A204.1 (cell line): Measurements from ENCODE around the gene CDKL1.
"Not testable (repeated sequence)": the region's sequence is repeated elsewhere in the genome, so short reads cannot be mapped to it uniquely, and the experiment has no call there.

Source experiments
- FAIRE-seq: peaks from 2 replicates; lab custom pipeline; 2012; peaks lifted over from hg19 to GRCh38; lab: Jason Lieb, UNC

Gene CDKL1

DNA sequence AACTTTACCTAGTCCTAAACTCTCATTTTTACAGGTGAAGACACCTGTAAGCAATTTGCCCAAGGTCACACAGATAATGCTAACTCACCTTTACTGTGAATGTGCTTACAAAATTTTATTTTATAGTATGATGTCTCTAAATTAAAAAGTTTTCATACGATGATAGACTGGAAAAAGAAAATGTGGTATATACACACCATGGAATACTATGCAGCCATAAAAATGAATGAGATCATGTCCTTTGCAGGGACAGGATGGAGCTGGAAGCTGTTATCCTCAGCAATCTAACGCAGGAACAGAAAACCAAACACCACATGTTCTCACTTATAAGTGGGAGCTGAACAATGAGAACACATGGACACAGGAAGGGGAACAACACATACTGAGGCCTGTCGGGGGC is 40.4 kb downstream of the CDKL1 start:
- not testable (repeated sequence) for FAIRE-seq

DNA sequence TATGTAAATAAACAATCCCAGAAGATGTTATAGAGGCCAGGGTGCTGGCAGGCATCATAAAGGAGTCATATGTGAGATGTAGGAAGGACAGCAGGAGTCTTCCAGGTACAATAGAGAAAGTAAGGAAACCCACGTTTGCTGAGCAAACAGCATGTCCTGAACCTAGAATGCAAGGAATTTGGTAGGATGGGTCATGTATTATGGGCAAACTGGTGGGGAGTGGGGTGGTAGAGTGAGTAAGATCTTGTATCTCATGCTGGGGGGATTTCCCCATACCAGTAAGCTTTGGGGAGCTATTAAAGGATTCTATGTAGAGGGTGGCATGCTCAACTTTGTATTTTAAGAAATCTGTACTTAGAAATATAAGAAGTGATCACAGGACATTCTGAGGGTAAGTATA is 41.0 kb downstream of the CDKL1 start:
- FAIRE-seq: no peak

DNA sequence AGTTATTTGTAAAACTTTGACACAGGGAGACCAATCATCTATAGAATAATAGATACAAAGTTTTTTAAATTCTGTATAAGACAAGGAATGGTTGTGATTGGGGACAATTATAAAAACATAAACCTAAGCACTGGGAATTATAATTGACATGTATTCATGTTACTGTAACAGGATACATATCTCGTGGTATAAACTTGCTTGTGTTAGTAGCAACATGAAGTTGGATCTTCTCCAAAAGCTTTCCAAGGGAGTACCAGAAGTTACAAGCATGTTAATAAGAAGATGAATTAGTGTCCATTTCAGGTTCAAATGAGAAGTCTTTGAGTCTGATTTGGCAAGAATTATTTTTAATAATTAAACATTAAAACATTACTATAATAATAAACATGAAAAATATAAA is 42.2 kb downstream of the CDKL1 start:
- FAIRE-seq: no peak

DNA sequence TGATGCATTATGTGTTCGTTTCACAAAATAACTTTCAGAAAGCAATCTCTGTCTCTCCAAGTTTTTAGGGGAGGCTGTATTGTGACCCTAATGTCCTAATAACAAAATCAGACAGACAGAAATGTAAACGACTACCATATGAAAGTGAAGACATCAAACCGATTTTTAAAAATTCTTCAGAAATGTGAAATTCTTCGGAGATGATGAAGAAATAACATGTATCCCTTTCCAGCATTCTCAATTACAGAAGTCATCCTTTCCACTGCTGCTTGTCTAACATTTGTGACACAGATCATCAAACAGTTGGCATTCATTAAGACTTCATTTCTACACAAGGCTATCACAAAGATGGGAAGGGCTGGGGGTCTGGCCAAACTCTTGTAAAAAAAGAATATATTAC is 43.6 kb downstream of the CDKL1 start:
- no peak for FAIRE-seq

DNA sequence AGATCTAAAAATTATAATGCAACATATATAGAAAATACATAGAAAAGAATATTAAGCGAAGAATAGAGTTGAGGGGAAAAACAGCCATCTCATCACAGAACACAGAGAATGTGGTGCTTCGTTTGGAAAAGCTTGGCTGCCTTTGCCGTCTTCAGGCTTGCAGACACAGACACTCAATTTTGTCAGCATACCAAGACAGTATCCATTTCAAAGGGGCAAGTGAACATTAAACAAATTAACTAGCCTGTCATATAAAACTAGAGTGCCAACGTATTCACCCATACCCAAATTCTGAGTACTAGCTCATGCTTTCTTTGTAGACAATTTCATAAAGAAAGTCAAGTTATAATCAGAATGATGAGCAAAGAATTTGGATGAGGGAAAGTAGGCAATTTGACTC is 44.1 kb downstream of the CDKL1 start:
- no peak for FAIRE-seq

DNA sequence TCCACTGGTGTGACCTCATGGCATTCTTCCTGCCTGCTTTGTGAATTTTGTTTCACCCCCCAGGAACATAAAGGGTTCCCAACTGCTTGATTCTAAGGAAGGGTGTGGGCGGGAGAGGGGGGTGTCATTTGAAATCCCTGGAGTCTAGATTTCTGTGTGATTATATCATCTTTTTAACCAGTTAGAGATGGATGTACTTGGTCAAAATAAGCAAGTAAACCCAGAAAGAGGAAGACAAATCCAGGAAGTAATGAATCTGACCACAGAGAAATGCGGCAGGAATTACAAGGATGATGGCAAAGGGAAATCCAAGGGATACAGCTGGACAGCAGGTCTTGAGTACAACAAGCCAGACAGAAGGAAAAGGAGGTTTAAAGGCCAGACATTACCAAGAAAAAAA is 45.7 kb downstream of the CDKL1 start:
- no peak for FAIRE-seq

DNA sequence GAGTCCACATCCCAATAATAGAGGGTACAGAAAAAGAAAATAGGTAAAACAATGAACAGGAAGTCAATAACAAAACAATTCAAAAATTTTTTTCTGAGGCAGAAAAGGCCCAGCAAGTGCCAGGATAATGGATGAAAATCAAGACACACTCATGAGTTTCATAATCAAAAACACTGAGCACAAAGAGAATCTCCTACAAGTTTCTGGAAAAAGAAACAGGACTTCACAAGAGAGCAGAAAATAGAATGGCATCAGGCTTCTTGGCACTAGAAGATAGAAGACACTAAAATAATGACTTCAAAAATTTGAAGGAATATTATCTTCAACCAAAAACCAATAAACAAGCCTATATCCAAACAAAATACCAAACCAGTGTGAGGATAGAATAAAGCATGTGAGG is 47.7 kb downstream of the CDKL1 start:
- FAIRE-seq: no peak

DNA sequence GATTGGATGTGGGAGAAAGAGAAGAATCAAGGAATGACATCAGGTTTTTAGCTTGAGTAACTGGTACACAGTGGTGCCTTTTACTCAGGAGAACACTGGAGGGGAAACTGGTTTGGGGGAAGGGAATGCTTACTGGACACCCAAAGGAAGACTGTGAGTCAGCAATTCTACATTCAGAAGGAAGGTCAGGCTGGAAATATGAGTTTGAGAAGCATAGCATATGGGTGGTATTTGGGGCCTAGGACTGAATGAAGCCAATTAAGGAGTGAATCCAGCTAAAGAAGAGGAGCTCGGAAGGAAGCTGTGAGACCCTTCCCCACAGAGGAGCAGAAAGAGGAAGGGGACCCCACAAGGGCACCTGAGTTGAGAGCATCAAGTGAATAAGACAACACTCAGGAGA is 49.2 kb downstream of the CDKL1 start:
- no peak for FAIRE-seq

DNA sequence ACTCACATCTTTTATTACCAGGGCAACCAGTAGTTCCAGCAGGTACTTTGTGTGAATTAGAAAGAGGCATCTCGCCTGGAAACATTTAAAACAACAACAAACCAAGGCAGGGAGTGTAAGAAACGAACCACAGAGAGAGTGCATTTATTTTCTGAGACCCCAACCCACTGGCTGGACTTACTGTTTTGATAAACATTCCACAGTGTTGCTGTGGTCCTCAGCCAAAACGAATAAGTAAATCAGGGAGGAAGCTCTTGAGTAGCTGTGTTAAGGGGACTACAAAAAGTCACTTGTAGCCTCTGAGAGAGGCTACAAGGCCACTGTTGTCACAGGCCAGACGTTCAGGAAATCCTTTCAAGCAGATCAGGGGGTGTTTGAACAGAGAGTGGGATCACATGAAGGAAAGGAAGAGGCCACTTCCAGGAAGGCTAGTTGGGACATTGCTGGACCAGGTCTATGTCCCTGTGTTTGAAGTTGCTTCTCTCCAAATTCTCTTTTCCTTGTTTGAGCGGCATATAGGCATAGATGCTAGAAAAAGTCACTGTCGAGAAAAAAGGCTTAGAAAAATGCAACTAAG is 50.7 kb downstream of the CDKL1 start:
- no peak for FAIRE-seq

DNA sequence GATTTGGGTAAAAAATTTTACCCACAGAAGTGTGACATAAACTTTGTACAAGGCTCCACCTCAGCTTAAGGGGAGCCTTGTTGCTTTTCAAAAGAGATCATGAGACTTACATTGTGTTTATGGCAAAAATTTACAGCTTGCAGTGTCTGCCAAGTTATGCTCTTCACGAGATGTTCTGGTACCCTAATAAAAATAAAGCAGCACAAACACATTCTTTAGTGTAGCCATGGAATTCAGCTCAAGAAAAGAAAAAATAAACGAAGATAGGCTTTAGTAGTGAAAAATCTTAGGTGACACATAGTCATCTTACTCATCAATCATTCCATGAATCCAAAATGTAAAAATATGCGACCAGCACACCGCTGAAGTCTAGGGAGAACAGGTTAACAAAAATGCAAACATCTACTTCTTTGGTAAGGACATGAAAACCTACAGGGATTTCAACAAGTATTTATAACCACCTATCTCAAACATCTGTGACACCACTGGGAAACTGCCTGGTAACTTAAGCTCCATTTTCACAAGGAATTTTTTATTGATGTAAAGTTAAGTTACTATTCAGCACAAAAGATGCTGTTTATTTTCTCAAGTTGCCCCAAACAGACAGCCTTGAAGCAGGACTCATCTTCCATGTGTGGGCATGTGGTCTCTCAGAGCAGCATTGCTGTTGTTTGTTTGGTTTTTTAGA is 51.7 kb downstream of the CDKL1 start:
- FAIRE-seq: no peak

DNA sequence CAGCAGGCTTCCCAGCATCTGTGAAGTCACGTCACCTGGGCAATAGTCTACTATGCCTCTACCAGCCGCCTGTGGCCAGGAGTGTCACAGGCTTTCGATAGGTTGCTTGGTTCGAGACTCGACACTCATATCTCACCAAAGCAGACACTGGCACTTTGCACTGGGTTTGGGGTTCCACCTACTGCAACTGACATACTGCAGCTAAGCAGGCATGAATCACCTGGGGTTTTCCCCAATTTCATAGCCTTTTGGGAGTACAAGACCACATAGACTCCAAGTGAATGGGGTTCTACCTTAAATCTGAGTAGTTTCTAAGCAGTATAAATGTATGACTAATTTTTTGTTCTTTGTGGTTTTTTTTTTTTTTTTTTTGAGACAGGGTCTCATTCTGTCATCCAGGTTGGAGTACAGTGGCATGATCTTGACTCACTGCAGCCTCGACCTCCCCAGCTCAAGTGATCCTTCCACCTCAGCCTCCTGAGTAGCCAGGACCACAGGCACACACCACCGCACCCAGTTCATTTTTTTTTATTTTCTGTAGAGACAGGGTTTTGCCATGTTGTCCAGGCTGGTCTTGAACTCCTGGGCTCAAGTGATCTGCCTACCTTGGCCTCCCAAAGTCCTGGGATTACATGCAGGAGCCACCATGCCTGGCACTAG is 52.4 kb downstream of the CDKL1 start:
- no peak for FAIRE-seq

DNA sequence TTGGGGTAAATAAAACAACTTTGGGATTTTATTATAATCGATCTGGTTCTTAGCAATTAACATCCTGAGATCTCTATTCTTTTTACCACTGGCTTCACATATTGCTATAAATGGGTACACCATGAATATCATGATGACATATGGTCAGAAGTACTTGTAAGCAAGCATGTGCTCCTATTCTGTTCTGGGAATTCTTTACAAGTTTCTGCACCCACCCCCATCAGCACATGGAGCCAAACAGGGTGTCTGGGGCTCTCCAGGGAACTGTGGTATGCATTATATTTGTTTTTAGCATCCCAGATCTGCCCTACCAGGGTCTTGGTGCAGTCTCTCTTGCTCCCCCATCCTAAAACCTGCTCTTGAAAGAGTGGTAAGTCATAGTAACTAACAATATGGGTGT is 53.2 kb downstream of the CDKL1 start:
- no peak for FAIRE-seq

DNA sequence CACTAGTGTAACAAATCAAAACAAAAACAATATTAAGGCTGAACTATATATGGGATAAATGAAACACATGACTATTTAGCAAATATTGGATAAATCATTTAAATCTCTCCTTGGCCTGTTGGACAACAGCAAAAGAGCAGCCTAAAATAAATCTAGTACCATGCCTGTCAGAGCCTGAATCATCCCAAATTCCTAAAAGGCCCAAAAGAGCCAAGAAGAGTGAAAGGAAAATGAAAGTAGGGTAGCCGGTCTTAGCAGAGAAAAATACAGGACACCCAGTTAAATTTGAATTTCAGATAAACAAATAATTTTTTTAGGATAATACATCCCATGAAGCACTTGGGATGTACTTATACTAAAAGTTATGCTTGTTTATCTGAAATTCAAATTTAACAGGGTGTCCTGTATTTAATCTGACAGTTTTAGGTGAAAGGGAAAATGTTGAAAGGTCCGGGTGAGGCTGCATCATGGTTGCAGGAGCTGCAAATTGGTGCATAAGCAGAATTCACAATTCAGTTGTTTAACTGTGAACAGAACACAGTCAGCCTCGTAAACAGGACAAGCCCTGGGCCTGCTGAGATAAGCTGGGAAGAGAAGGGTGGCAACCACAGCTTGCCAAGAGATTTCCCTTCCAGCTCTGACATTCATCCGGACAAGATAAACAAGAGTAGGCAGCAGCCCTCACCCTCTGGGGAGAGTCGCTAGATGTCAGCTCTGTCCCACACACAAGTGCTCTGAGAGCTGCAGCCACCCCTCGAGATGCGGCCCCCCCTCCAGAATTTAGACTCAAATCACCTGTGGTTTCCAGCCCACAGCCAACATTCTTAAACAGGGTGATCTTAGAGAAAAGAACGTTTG is 54.2 kb downstream of the CDKL1 start:
- no peak for FAIRE-seq

DNA sequence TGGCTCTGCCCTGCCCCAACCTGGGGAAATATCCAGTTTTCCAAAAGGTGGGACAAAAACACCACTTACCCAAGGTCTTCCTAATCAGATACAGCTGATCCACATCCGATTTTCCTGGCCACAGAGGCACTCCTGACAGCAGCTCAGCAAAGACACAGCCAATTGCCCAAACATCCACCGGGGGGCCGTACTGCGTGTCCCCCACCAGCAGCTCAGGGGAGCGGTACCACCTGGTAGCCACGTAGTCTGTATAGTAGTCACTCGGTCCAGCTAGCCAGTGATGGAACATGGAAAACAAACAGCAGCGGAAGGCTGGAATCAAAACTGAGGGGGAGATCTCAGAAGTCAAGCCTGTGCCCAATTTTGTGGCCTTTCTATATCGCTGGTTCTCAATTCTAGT is 55.7 kb downstream of the CDKL1 start:
- no peak for FAIRE-seq

DNA sequence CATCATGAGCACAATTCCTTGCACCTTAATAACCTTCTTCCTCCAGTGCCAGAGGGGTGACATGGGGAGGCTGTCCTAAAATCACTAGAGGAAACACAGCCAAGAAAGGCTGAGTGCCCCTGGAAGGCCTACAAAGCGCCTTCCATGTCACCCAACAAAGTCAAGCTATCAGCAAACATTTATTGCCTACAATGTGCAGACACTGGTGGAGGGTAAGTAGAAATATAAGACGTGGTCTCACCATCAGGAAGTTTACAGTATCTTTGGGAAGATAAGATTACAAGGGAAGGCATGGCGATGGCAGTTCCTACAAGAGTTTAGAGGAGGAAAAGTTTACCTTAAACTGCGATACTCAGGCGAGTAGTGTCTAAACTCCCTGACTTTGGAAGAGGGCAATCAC is 56.6 kb downstream of the CDKL1 start:
- FAIRE-seq: no peak

DNA sequence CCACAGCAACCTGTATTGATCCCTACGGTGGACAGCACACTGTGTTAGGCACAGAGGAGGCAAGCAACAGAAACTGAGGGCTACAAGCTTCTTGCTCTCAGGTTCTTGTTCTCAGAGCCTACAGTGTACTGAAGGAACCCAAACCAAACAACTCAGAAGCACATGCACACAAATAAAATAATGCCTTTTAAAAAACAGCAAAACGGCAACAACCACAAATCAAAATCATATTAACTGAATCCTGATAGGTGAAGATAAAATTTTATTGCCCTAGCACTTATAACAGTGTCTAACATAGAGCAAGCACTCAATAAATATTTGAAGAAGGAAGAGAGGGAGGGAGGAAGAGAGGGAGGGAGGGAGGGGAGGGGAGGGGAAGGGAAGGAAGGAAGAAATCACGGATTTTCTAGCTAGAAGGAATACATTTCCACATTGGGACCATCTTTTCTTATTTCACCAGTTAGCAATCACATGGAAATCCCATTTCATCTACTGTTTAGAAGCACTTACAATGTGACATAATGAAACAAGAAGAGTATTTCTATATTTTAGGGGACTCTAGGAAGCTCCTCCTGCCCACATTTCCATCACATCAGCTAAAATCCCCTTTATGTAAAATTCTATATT is 57.4 kb downstream of the CDKL1 start:
- no peak for FAIRE-seq

DNA sequence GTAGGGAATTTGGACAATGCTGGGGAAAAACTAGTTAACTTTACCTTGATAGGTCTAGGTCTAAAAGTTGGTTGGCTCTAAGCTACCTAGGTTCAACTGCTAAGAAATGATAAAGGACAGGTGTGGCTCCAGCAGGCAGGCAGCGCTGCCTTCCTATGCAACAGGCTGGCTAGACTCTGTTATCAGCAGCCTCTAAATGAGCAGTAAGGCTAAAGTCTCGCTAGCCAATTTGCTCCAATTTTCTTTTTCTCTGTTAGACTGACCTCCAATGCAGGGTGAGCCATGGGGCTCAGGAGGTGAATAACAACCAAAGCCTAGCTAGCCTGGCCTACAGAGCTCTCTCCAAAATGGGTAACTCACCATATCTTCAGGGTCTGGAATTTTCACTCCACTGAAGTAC is 58.1 kb downstream of the CDKL1 start:
- FAIRE-seq: no peak

DNA sequence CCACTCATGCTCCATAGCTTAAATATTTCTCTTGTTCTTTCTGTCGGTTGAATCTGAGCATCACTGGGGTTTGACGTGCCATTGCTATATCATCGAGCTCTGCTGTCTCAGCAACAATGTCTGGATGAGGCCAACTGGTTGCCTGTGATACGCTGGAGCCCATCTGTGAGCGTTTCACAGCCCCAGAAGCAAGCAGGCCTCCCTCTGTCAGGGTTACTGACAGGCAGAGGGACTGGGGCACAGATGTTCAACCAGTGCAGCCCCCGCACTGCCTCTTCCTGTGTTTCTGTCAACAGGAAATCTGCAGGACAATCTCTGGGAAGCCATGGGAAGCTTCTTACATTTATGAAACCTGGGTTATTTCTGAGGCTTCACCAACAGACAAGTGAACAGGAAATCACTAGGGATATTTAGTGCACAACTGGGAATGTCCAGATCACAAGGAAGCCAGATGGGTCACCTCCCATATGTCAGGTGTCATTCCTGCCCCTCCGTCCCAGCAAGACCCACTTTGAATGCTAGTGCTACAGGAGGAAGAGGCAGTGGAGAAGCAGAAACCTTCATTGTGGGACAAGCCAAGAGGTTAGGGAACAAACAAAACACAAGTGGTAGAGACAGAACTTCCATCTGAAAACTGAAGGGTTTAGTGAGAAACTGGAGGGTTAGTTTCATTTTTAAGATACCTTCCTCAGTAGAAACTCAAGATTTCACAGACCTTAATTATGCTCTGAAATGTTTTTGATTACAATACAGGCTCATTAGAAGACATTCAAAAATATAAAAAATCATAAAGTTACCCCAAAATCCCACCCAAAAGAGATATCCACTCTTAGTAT is 60.5 kb downstream of the CDKL1 start:
- FAIRE-seq: no peak

DNA sequence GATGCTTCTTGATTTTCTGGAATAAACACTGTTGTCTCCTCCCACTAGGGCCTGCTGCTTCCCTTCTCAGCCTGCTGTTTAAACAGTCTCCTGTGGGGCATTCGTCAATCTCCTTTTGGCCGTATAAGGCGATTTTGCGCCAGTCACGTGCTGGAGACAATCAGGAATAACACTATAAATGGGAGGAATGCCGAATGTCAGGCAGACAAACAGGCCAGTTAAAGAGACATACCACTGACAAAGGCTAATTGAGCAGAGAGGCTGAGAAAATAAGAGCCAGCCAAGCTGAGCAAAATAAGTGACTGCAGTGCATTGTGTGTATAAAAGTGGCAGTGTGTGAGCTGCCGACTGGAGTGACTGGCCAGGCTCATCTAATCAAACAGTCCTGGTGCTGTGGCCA is 61.3 kb downstream of the CDKL1 start:
- no peak for FAIRE-seq

DNA sequence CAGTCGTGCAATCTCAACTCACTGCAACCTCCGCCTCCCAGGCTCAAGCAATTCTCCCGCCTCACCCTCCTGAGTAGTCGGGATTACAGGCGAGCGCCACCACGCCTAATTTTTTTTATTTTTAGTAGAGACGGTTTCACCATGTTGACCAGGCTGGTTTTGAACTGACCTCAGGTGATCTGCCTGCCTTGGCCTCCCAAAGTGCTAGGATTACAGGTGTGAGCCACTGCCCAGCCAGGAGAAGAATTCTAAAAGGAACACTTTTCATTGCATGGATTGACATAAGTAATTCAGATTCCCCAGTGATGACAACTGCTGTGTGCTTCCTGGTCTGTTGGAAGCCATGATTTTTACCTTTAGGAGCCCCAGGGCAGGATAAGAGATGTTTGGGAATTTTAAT is 62.5 kb downstream of the CDKL1 start:
- FAIRE-seq: no peak

DNA sequence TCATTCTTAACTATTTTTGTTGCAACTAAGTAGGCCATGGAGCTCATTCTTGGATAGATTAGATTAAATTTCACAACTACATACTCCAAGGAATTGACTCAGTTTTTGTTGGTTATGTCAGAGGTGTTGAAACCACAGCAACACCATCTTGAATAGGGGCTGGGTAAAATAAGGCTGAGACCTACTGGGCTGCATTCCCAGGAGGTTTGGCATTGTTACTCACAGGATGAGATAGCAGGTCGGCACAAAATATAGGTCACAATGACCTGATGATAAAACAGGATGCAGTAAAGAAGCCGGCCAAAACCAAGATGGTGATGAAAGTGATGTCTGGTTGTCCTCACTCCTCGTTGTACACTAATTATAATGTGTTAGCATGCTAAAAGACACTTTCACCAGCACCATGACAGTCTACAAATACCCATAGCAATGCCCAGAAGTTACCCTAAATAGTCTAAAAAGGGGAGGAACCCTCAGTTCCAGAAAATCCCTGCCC is 63.6 kb downstream of the CDKL1 start:
- FAIRE-seq: no peak

DNA sequence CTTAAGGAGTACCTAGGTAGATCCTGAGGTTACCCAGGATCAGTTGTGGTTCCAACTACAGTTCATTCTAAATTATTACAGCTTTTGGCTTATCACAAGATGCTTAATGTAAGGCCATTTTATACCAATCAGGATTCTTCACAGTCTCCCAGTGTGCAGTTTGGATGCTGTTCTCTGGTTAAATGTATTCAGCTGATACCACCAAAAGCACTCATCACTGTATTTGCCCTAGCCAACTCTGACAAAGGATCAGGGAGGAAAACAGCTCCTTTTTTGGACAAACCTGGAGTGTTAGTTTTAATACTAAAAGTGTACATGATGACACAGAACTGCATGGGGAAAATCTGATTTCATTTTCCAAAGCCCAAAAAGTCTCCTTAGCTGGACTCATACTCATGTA is 65.1 kb downstream of the CDKL1 start:
- no peak for FAIRE-seq
